OCI-LY3 (cell line): Measurements from ENCODE around the gene PPP3CA.
"Not testable (repeated sequence)": the region's sequence is repeated elsewhere in the genome, so short reads cannot be mapped to it uniquely, and the experiment has no call there.

Experiments used
- H2AFZ ChIP-seq: fragments of 200-600, 300-600 bp; shearing (Covaris generic); 2 replicates; pipeline ENCODE4 v1.6.0; 2014; ENCODE audit warnings: antibody characterized with exemption, low read depth, low read length
- H3K27ac ChIP-seq: fragments of 200-600, 300-600 bp; sonication (generic); 2 replicates; pipeline ENCODE4 v1.5.1; 2014; ENCODE audit warnings: mild to moderate bottlenecking, low read length, moderate library complexity, mixed read lengths
- H3K27me3 ChIP-seq: fragments of 200-600, 300-600 bp; sonication (generic); 2 replicates; pipeline ENCODE4 v1.6.1; 2014; ENCODE audit warnings: low read depth, low read length, mixed read lengths
- H3K36me3 ChIP-seq: fragments of 200-600, 300-600 bp; sonication (generic); replicated peaks from 2 replicates; pipeline ENCODE3; 2014; ENCODE audit warnings: low read depth, low read length, mixed read lengths
- H3K4me1 ChIP-seq: fragments of 300-600, 200-600 bp; sonication (generic); 2 replicates; pipeline ENCODE4 v1.6.1; 2014; ENCODE audit warnings: low read length, mixed read lengths
- H3K4me2 ChIP-seq: fragments of 200-600, 300-600 bp; sonication (generic); 2 replicates; pipeline ENCODE4 v1.6.1; 2014; ENCODE audit warnings: low read length, mixed read lengths
- H3K4me3 ChIP-seq: fragments of 300-600, 200-600 bp; sonication (generic); 2 replicates; pipeline ENCODE4 v1.5.1; 2014; ENCODE audit warnings: antibody characterized with exemption, mild to moderate bottlenecking, low read length, moderate library complexity
- H3K79me2 ChIP-seq: fragments of 300-600, 200-600 bp; shearing (Covaris generic); 2 replicates; pipeline ENCODE4 v1.6.1; 2014; ENCODE audit warnings: mild to moderate bottlenecking, low read length, mixed read lengths
- H3K9ac ChIP-seq: fragments of 300-600, 200-600 bp; shearing (Covaris generic); 2 replicates; pipeline ENCODE4 v1.6.0; 2014; ENCODE audit warnings: mild to moderate bottlenecking, low read length, moderate library complexity
- H3K9me3 ChIP-seq: fragments of 200-600, 300-600 bp; shearing (Covaris generic); 2 replicates; pipeline ENCODE4 v1.6.1; 2014; ENCODE audit warnings: low read length, mixed read lengths; ENCODE audit not compliant: insufficient read depth
- H4K20me1 ChIP-seq: fragments of 200-600, 300-600 bp; sonication (generic); 2 replicates; pipeline ENCODE4 v1.6.1; 2016; ENCODE audit warnings: low read length, mixed read lengths; ENCODE audit not compliant: insufficient read depth
- CTCF ChIP-seq: fragments of 200-600, 300-600 bp; sonication (generic); IDR thresholded peaks from 2 replicates; pipeline ENCODE4 v1.5.1; 2014; ENCODE audit warnings: antibody characterized with exemption, low read length, low read depth
- EZH2phosphoT487 ChIP-seq: fragments of 200-600 bp; shearing (Covaris generic); IDR thresholded peaks from 2 replicates; pipeline ENCODE4 v1.6.1; 2018; ENCODE audit warnings: antibody characterized with exemption, mixed run types, low read depth

The PPP3CA gene

DNA sequence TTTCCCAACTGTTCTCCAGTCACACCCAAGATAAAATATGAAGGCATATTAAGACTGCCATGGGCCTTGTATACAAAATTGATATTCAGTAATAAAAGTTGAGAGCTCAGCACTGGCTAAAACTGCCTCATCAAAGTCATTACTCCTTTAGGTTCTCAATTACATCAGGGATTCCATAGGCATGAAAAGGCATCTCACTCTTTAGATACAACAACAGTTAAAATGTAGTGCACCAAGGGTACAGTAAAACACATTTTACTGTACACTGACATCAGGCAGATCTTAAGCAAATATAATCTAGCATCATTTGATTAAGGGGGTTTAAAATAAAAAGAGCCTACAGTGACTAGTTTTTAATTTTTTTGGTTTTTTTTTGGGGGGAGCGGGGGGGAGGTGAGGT, 107.7 kb downstream of the PPP3CA start:
- H3K4me2 ChIP-seq: no peak overlapping the region

DNA sequence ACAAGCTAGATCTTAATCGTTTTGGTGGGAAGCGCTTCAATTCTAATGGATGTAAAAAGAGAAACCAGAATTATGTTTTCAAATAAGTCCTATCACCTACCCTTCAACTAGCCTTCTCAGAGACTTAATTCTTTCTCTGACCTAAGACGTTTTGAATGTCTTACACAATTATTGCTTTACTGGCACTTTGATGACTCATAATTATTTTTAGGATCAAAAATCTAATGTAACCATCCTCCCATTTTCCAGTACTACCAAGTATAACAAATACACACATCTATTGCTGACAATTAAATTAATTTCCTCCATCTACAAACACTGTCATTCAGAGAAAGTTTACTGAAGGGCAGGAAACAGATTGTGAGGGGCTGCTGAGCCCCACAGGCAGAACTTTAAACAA, 108.6 kb downstream of the PPP3CA start:
- no peaks in the 10 kb centered on the region for H3K27me3 ChIP-seq
- peaks cover 62% of the 10 kb centered on the region for H3K79me2 ChIP-seq
- no peak overlapping the region for H3K4me3 ChIP-seq
- peaks cover 17% of the 10 kb centered on the region; the same call in 1 of the 2 replicates for H4K20me1 ChIP-seq
- H3K4me1 ChIP-seq: peaks cover 13% of the 10 kb centered on the region
- H3K4me2 ChIP-seq: no peak overlapping the region
- no peak overlapping the region for H3K27ac ChIP-seq
- no peak overlapping the region for H2AFZ ChIP-seq
- H3K9ac ChIP-seq: no peak overlapping the region
- no peak for TF ChIP-seq EZH2phosphoT487
- TF ChIP-seq CTCF: no peak
- no peaks in the 10 kb centered on the region for H3K36me3 ChIP-seq
- H3K9me3 ChIP-seq: no peaks in the 10 kb centered on the region

More for the DNA sequence above, 107.7 kb downstream of the PPP3CA start:
- H3K27me3 ChIP-seq: no peaks in the 10 kb centered on the region
- no peak overlapping the region for H2AFZ ChIP-seq
- peaks cover 64% of the 10 kb centered on the region for H3K79me2 ChIP-seq
- peaks cover 23% of the 10 kb centered on the region; the same call in 1 of the 2 replicates for H4K20me1 ChIP-seq
- TF ChIP-seq CTCF (no peak), EZH2phosphoT487 (no peak)
- H3K9me3 ChIP-seq: no peaks in the 10 kb centered on the region
- no peak overlapping the region for H3K4me3 ChIP-seq
- peaks cover 13% of the 10 kb centered on the region for H3K4me1 ChIP-seq
- no peaks in the 10 kb centered on the region for H3K36me3 ChIP-seq
- H3K9ac ChIP-seq: no peak overlapping the region
- H3K27ac ChIP-seq: no peak overlapping the region

DNA sequence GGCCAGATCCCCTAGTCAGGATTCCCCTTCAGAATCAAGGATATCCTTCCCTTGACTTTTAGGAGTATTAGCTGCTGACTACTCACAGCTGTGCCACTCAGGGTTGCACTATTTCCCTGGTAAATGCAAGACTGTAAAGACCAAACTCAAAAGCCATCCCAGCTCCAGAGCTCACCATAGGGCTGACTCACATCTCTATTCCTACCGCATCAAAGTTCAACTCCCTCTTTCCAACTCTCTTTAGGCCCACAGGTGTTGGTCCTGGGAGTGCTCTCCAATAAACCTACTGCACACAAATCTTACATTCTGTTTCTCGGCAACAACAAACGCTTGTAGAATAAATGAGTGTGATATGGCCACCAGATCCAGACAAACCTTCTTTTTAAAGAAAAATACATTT, 109.6 kb downstream of the PPP3CA start:
- Histone ChIP-seq H2AFZ (no peak overlapping the region), H4K20me1 (peaks cover 11% of the 10 kb centered on the region; the same call in 1 of the 2 replicates), H3K79me2 (peaks cover 61% of the 10 kb centered on the region), H3K9me3 (no peaks in the 10 kb centered on the region), H3K4me1 (peaks cover 13% of the 10 kb centered on the region), H3K9ac (no peak overlapping the region), H3K4me2 (no peak overlapping the region), H3K27ac (no peak overlapping the region), H3K36me3 (no peaks in the 10 kb centered on the region), H3K27me3 (no peaks in the 10 kb centered on the region), H3K4me3 (no peak overlapping the region)
- TF ChIP-seq EZH2phosphoT487 (no peak), CTCF (no peak)

DNA sequence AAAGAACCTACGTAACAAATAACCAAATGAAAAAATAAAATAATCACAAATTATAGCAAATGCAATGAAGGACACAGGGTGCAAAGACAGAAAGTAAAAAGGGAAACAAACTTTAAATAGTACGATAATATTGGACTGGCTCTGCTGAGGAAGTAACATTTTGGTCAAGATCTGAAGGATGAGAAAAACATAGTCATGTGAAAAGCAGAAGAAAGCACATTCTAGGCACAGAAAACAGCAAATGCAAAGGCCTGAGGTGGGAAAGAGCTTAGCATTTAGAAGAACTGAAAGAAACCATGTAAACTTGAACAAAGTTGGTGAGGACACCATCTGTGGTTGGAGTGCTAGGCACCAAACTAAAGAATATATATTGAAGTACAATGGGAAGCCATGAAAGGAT, 111.2 kb downstream of the PPP3CA start:
- TF ChIP-seq CTCF (no peak), EZH2phosphoT487 (no peak)

DNA sequence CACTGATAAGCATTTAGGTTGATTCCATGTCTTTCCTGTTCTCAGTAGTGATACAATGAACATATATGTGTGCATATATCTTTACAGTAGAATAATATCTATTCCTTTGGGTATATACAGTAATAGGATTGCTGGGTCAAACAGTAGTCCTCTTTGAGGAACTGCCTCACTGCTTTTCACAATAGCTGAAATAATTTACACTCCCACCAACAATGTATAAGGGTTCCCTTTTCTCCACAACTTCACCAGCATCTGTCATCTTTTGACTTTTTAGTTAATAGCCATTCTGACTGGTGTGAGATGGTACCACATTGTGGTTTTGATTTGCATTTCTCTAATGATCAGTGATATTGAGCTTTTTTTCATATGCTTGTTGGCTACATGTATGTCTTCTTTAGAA, 113.2 kb downstream of the PPP3CA start:
- Histone ChIP-seq H3K4me1 (peaks cover 22% of the 10 kb centered on the region), H4K20me1 (peaks cover 15% of the 10 kb centered on the region; the same call in 1 of the 2 replicates)
- H3K4me2 ChIP-seq: not testable (repeated sequence)

More for the DNA sequence above, 111.2 kb downstream of the PPP3CA start:
- Histone ChIP-seq H3K9me3 (no peaks in the 10 kb centered on the region), H3K79me2 (peaks cover 57% of the 10 kb centered on the region), H2AFZ (no peak overlapping the region), H3K4me1 (peaks cover 27% of the 10 kb centered on the region), H3K9ac (no peak overlapping the region), H3K4me3 (no peak overlapping the region), H3K4me2 (no peak overlapping the region), H3K27me3 (no peaks in the 10 kb centered on the region), H3K27ac (no peak overlapping the region), H3K36me3 (no peaks in the 10 kb centered on the region), H4K20me1 (peaks cover 10% of the 10 kb centered on the region; the same call in 1 of the 2 replicates)

More for the DNA sequence above, 113.2 kb downstream of the PPP3CA start:
- H3K4me3 ChIP-seq, H3K9ac ChIP-seq, H3K27me3 ChIP-seq, H3K36me3 ChIP-seq, H3K27ac ChIP-seq, H2AFZ ChIP-seq, H3K9me3 ChIP-seq: not testable (repeated sequence)
- H3K79me2 ChIP-seq: peaks cover 52% of the 10 kb centered on the region
